Activated T-helper 1 cell treated with anti-CD3 and anti-CD28 coated beads, Interleukin-12 subunit alpha, Interleukin-12 subunit beta, Interleukin-2, Interleukin-4 antibody, amounts not matched to agents 30 ng/mL and 10 ng/mL and 1 ng/mL, durations not matched to agents 14 hours and 24 hours and 36 hours (primary cell): Measurements from ENCODE around the gene DNAL4. TPM values are rescaled to one million over a fixed set of nuclear protein-coding genes. Genes with fewer than 3 reads are reported as not detected.

Source experiments
- DNase-seq: peaks from one replicate; pipeline ENCODE4 v3.0.0; 2021; ENCODE audit warnings: low spot score
- H3K27ac Mint-ChIP-seq: one replicate; pipeline ENCODE4 v1.8.0; 2021; ENCODE audit warnings: mild to moderate bottlenecking, mixed read lengths
- H3K27me3 Mint-ChIP-seq: one replicate; pipeline ENCODE4 v1.8.0; 2022; ENCODE audit warnings: mild to moderate bottlenecking, moderate library complexity, mixed read lengths; ENCODE audit not compliant: insufficient read depth
- H3K36me3 Mint-ChIP-seq: one replicate; pipeline ENCODE4 v1.8.0; 2021; ENCODE audit warnings: low read depth, mixed read lengths
- H3K4me1 Mint-ChIP-seq: one replicate; pipeline ENCODE4 v1.8.0; 2021; ENCODE audit warnings: low read depth, mixed read lengths
- H3K4me3 Mint-ChIP-seq: one replicate; pipeline ENCODE4 v1.8.0; 2021; ENCODE audit warnings: mild to moderate bottlenecking, moderate library complexity, mixed read lengths
- H3K9me3 Mint-ChIP-seq: one replicate; pipeline ENCODE4 v1.8.0; 2021; ENCODE audit warnings: mixed read lengths
- intact Hi-C: fragments of 100-400 bp; cut with micrococcal nuclease; formaldehyde crosslinking; loops from one replicate; pipeline ENCODE4 v1.15.1; 2024
- total RNA-seq: library from RNA; stranded (reverse); gene quantifications from 2 replicates; pipeline ENCODE4 v1.2.3, GENCODE V29; 2022

DNAL4 gene
- total RNA-seq, 1 donor from 2014 or later: 5.0 TPM

GRCh38 chr22:38737302-38738060 is 56.5 kb downstream of the DNAL4 start:
- H3K4me1 Mint-ChIP-seq: peaks cover 50% of the 10 kb centered on the region
- no peak overlapping the region for H3K4me3 Mint-ChIP-seq
- no peaks in the 10 kb centered on the region for H3K27me3 Mint-ChIP-seq
- peaks cover 50% of the 10 kb centered on the region for H3K36me3 Mint-ChIP-seq
- H3K27ac Mint-ChIP-seq: peak overlapping the region; percentile 61
- intact Hi-C loops: no loop called here
- no peaks in the 10 kb centered on the region for H3K9me3 Mint-ChIP-seq
- no peak for DNase-seq

GRCh38 chr22:38736257-38736570 is 57.7 kb downstream of the DNAL4 start:
- no peaks in the 10 kb centered on the region for H3K27me3 Mint-ChIP-seq
- H3K27ac Mint-ChIP-seq: peak overlapping the region; percentile 67
- intact Hi-C loops: no loop called here
- H3K4me3 Mint-ChIP-seq: no peak overlapping the region
- peaks cover 50% of the 10 kb centered on the region for H3K4me1 Mint-ChIP-seq
- no peak for DNase-seq
- H3K36me3 Mint-ChIP-seq: peaks cover 46% of the 10 kb centered on the region
- no peaks in the 10 kb centered on the region for H3K9me3 Mint-ChIP-seq

- H3K27ac Mint-ChIP-seq: peak overlapping the region; percentile 67
These were observed 58.3 kb downstream of the DNAL4 start for GRCh38 chr22:38735465-38736256.

GRCh38 chr22:38735126-38735464 is 58.8 kb downstream of the DNAL4 start:
- DNase-seq: no peak
- Mint-ChIP-seq H3K36me3 (peaks cover 49% of the 10 kb centered on the region), H3K27me3 (no peaks in the 10 kb centered on the region), H3K4me1 (peaks cover 50% of the 10 kb centered on the region), H3K4me3 (no peak overlapping the region), H3K9me3 (no peaks in the 10 kb centered on the region), H3K27ac (peak overlapping the region; percentile 67)
- intact Hi-C loops: no loop called here

More at GRCh38 chr22:38735465-38736256, 58.3 kb downstream of the DNAL4 start:
- intact Hi-C loops: no loop called here
- Mint-ChIP-seq H3K36me3 (peaks cover 46% of the 10 kb centered on the region), H3K9me3 (no peaks in the 10 kb centered on the region), H3K4me1 (peaks cover 50% of the 10 kb centered on the region), H3K4me3 (no peak overlapping the region), H3K27me3 (no peaks in the 10 kb centered on the region)
- DNase-seq: no peak

GRCh38 chr22:38734421-38735100 is 59.4 kb downstream of the DNAL4 start:
- H3K27ac Mint-ChIP-seq: peak overlapping the region; percentile 67
- no peaks in the 10 kb centered on the region for H3K9me3 Mint-ChIP-seq
- no peak for DNase-seq
- peaks cover 45% of the 10 kb centered on the region for H3K36me3 Mint-ChIP-seq
- no peaks in the 10 kb centered on the region for H3K27me3 Mint-ChIP-seq
- peaks cover 50% of the 10 kb centered on the region for H3K4me1 Mint-ChIP-seq
- H3K4me3 Mint-ChIP-seq: no peak overlapping the region
- intact Hi-C loops: no loop called here

- no peak for DNase-seq
- H3K9me3 Mint-ChIP-seq: no peaks in the 10 kb centered on the region
- no peak overlapping the region for H3K4me3 Mint-ChIP-seq
- H3K27me3 Mint-ChIP-seq: no peaks in the 10 kb centered on the region
- H3K27ac Mint-ChIP-seq: peak overlapping the region; percentile 70
- peaks cover 50% of the 10 kb centered on the region for H3K4me1 Mint-ChIP-seq
- H3K36me3 Mint-ChIP-seq: peaks cover 47% of the 10 kb centered on the region
- intact Hi-C loops: no loop called here
These were observed 60.1 kb downstream of the DNAL4 start for GRCh38 chr22:38733724-38734381.

GRCh38 chr22:38733329-38733723 is 60.6 kb downstream of the DNAL4 start:
- intact Hi-C loops: no loop called here
- Mint-ChIP-seq H3K4me3 (no peak overlapping the region), H3K36me3 (peaks cover 46% of the 10 kb centered on the region), H3K9me3 (no peaks in the 10 kb centered on the region), H3K4me1 (peaks cover 49% of the 10 kb centered on the region), H3K27ac (peak overlapping the region; percentile 70), H3K27me3 (no peaks in the 10 kb centered on the region)
- no peak for DNase-seq

- no peak for DNase-seq
- H3K4me1 Mint-ChIP-seq: peaks cover 39% of the 10 kb centered on the region
- intact Hi-C loops: no loop called here
- H3K36me3 Mint-ChIP-seq: peaks cover 44% of the 10 kb centered on the region
- H3K27me3 Mint-ChIP-seq: no peaks in the 10 kb centered on the region
- no peaks in the 10 kb centered on the region for H3K9me3 Mint-ChIP-seq
- no peak overlapping the region for H3K4me3 Mint-ChIP-seq
- no peak overlapping the region for H3K27ac Mint-ChIP-seq
These were observed 61.6 kb downstream of the DNAL4 start for GRCh38 chr22:38732251-38732815.

- no peaks in the 10 kb centered on the region for H3K27me3 Mint-ChIP-seq
- H3K4me1 Mint-ChIP-seq: peaks cover 33% of the 10 kb centered on the region
- no peaks in the 10 kb centered on the region for H3K9me3 Mint-ChIP-seq
- intact Hi-C loops: no loop called here
- peaks cover 47% of the 10 kb centered on the region for H3K36me3 Mint-ChIP-seq
- H3K27ac Mint-ChIP-seq: no peak overlapping the region
- H3K4me3 Mint-ChIP-seq: no peak overlapping the region
- DNase-seq: no peak
These were observed 62.2 kb downstream of the DNAL4 start for GRCh38 chr22:38731703-38732161.

GRCh38 chr22:38730411-38730871 is 63.5 kb downstream of the DNAL4 start:
- peak overlapping the region; percentile 70 for H3K27ac Mint-ChIP-seq
- peaks cover 52% of the 10 kb centered on the region for H3K36me3 Mint-ChIP-seq

GRCh38 chr22:38729946-38730345 is 64.0 kb downstream of the DNAL4 start:
- no peak for DNase-seq
- Mint-ChIP-seq H3K27ac (peak overlapping the region; percentile 70), H3K4me1 (peaks cover 15% of the 10 kb centered on the region), H3K36me3 (peaks cover 54% of the 10 kb centered on the region), H3K27me3 (no peaks in the 10 kb centered on the region), H3K4me3 (no peak overlapping the region), H3K9me3 (no peaks in the 10 kb centered on the region)
- intact Hi-C loops: no loop called here

More at GRCh38 chr22:38730411-38730871, 63.5 kb downstream of the DNAL4 start:
- intact Hi-C loops: no loop called here
- H3K27me3 Mint-ChIP-seq: no peaks in the 10 kb centered on the region
- peaks cover 20% of the 10 kb centered on the region for H3K4me1 Mint-ChIP-seq
- H3K4me3 Mint-ChIP-seq: no peak overlapping the region
- no peaks in the 10 kb centered on the region for H3K9me3 Mint-ChIP-seq
- no peak for DNase-seq
